WTC11 (cell line): ENCODE measurements around the gene RGL3. TPM values are rescaled to one million over a fixed set of nuclear protein-coding genes. Genes with fewer than 3 reads are reported as not detected.

Experiments used
- ATAC-seq: fragments of 200-7000 bp; cut with Tn5 transposase; 2 replicates; pipeline ENCODE4 v1.10.0; 2021; ENCODE audit warnings: mild to moderate bottlenecking, moderate library complexity
- CTCF ChIA-PET: fragments of 300-600 bp; sonication (Branson Sonifier 250); formaldehyde crosslinking; loops from one replicate; lab custom pipeline; 2021; ENCODE audit warnings: antibody characterized with exemption; lab: Charles Lee
- POLR2A ChIA-PET: fragments of 350-600 bp; sonication (Branson Sonifier 250); formaldehyde crosslinking; loops from one replicate; lab custom pipeline; 2021; ENCODE audit warnings: antibody characterized with exemption; lab: Charles Lee
- DNase-seq: peaks from one replicate; pipeline ENCODE4 v3.0.0; 2021; ENCODE audit warnings: low spot score
- H3K27ac Mint-ChIP-seq: 2 replicates; pipeline ENCODE4 v1.8.0; 2021; ENCODE audit warnings: mixed read lengths
- H3K27me3 Mint-ChIP-seq: 2 replicates; pipeline ENCODE4 v1.8.0; 2021; ENCODE audit warnings: low read depth, mild to moderate bottlenecking, moderate library complexity, mixed read lengths
- H3K36me3 Mint-ChIP-seq: 2 replicates; pipeline ENCODE4 v1.8.0; 2021; ENCODE audit warnings: mixed read lengths
- H3K4me1 Mint-ChIP-seq: 2 replicates; pipeline ENCODE4 v1.8.0; 2022; ENCODE audit warnings: mixed read lengths
- H3K4me3 Mint-ChIP-seq: 2 replicates; pipeline ENCODE4 v1.8.0; 2021; ENCODE audit warnings: mild to moderate bottlenecking, moderate library complexity, mixed read lengths
- H3K9me3 Mint-ChIP-seq: 2 replicates; pipeline ENCODE4 v1.8.0; 2021; ENCODE audit warnings: mixed read lengths
- CTCF ChIP-seq: fragments of 200-600 bp; IDR thresholded peaks from 2 replicates; pipeline ENCODE4 v1.8.0; 2022; ENCODE audit warnings: antibody characterized with exemption
- FOXJ3 ChIP-seq: sonication (generic); formaldehyde crosslinking; IDR thresholded peaks from 2 replicates; pipeline ENCODE4 v1.9.0; 2021; ENCODE audit warnings: missing genetic modification reagents, mild to moderate bottlenecking, borderline replicate concordance
- FOXP4 ChIP-seq: sonication (generic); formaldehyde crosslinking; IDR thresholded peaks from 2 replicates; pipeline ENCODE4 v1.8.0; 2022; ENCODE audit warnings: mild to moderate bottlenecking, missing genetic modification reagents
- HMGXB4 ChIP-seq: sonication (generic); formaldehyde crosslinking; IDR thresholded peaks from 2 replicates; pipeline ENCODE4 v1.8.1; 2023; ENCODE audit warnings: mild to moderate bottlenecking, moderate library complexity, missing genetic modification reagents
- STAT6 ChIP-seq: sonication (generic); formaldehyde crosslinking; conservative IDR thresholded peaks from 2 replicates; pipeline ENCODE4 v1.8.1; 2023; ENCODE audit warnings: mild to moderate bottlenecking, low read depth, missing genetic modification reagents, moderate library complexity
- ZNF281 ChIP-seq: sonication (generic); formaldehyde crosslinking; IDR thresholded peaks from 2 replicates; pipeline ENCODE4 v1.8.0; 2023; ENCODE audit warnings: mild to moderate bottlenecking, missing genetic modification reagents
- ZNF512 ChIP-seq: sonication (generic); formaldehyde crosslinking; IDR thresholded peaks from 2 replicates; pipeline ENCODE4 v1.8.1; 2022; ENCODE audit warnings: missing genetic modification reagents, borderline replicate concordance
- ZSCAN18 ChIP-seq: fragments of 250-450 bp; sonication (Bioruptor Pico); IDR thresholded peaks from 2 replicates; pipeline ENCODE4 v2.1.2; 2022; ENCODE audit warnings: mild to moderate bottlenecking, moderate library complexity
- total RNA-seq: library from RNA; stranded (reverse); gene quantifications from 3 replicates; pipeline ENCODE4 v1.2.3, GENCODE V29; 2021
- TF ChIP-seq, protein P1 (sequence below): sonication (generic); formaldehyde crosslinking; IDR thresholded peaks from 2 replicates; pipeline ENCODE4 v1.8.0; 2022; ENCODE audit warnings: mild to moderate bottlenecking, missing genetic modification reagents

The RGL3 gene
- total RNA-seq, 1 experiment from 2014 or later, result 69.0 TPM

- TF ChIP-seq FOXJ3 (CRISPR knock-in tag), result no peak
- TF ChIP-seq, protein P1, sequence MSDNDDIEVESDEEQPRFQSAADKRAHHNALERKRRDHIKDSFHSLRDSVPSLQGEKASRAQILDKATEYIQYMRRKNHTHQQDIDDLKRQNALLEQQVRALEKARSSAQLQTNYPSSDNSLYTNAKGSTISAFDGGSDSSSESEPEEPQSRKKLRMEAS (CRISPR knock-in tag), result no peak
- no peak for TF ChIP-seq STAT6 (CRISPR knock-in tag)
- no peak for TF ChIP-seq ZNF512 (CRISPR knock-in tag)
- TF ChIP-seq HMGXB4 (CRISPR knock-in tag), result no peak
- no peak for TF ChIP-seq FOXP4 (CRISPR knock-in tag)
- TF ChIP-seq CTCF, result no peak
- no peak for TF ChIP-seq ZNF281 (CRISPR knock-in tag)
- no peak for TF ChIP-seq ZSCAN18
- no peaks in the 10 kb centered on the region; the same call in 1 of the 2 replicates for H3K27me3 Mint-ChIP-seq
- H3K4me3 Mint-ChIP-seq, result no peak overlapping the region
- H3K27ac Mint-ChIP-seq, result no peak overlapping the region
- ChIA-PET POLR2A (no interaction called here), CTCF (interaction anchor here (0.7 to 0.8 kb wide), 2 partner anchors 26 to 505 kb away, joined by 3 to 4 read pairs; no protein-coding TSS in a partner anchor)
- peaks cover 5% of the 10 kb centered on the region; the same call in 1 of the 2 replicates for H3K4me1 Mint-ChIP-seq
- 0 out of 2 replicates have a peak, but pooled peaks cover 3% of the 10 kb centered on the region for H3K36me3 Mint-ChIP-seq
- H3K9me3 Mint-ChIP-seq, result peaks cover 9% of the 10 kb centered on the region
- DNase-seq (no peak), ATAC-seq (no peak)
Measured at GRCh38 chr19:11387162-11388034, 31.7 kb downstream of the RGL3 start.
